GM12878 (cell line): ENCODE measurements around the gene CLK4. TPM values are rescaled to one million over a fixed set of nuclear protein-coding genes. Genes with fewer than 3 reads are reported as not detected.

Experiments used
- ATAC-seq: fragments of 200-7000 bp; cut with Tn5 transposase; 3 replicates; pipeline ENCODE4 v1.9.1; 2020; ENCODE audit warnings: mild to moderate bottlenecking, moderate library complexity
- BruUV-seq: library from RNA; stranded (reverse); fragments of 400-500 nt; replicated peaks from 2 replicates; lab custom pipeline; 2021; lab: Mats Ljungman, UMichigan
- CTCF ChIA-PET: fragments of 300-600 bp; sonication (Branson Sonifier 250); formaldehyde crosslinking; extraction: SDS; loops from one replicate; lab custom pipeline; 2021; ENCODE audit warnings: inconsistent platforms; lab: Yijun Ruan, JAX
- POLR2A ChIA-PET: fragments of 350-600 bp; formaldehyde crosslinking; extraction: SDS; loops from one replicate; lab custom pipeline; 2021; ENCODE audit warnings: inconsistent platforms; lab: Charles Lee
- RAD21 ChIA-PET: fragments of 300-600 bp; sonication (Branson Sonifier 250); formaldehyde crosslinking; loops from one replicate; lab custom pipeline; 2023; ENCODE audit warnings: antibody characterized with exemption; ENCODE audit not compliant: unreplicated experiment; lab: Charles Lee
- SMC1A ChIA-PET: fragments of 300-600 bp; sonication (Branson Sonifier 250); formaldehyde crosslinking; loops from one replicate; lab custom pipeline; 2023; ENCODE audit not compliant: unreplicated experiment, uncharacterized antibody; lab: Charles Lee
- DNase-seq: peaks from one replicate; pipeline ENCODE4 v3.0.0-alpha.2; 2011; ENCODE audit warnings: low read depth, low spot score
- FAIRE-seq: peaks from 3 replicates; lab custom pipeline; 2011; peaks lifted over from hg19 to GRCh38; lab: Jason Lieb, UNC
- H2AFZ ChIP-seq: 2 replicates; pipeline ENCODE4 v1.6.0; 2011; ENCODE audit warnings: low read depth, low read length, control low read depth; ENCODE audit not compliant: control insufficient read depth
- H3K27ac ChIP-seq: 2 replicates; pipeline ENCODE4 v1.5.1; 2011; ENCODE audit warnings: control low read depth; ENCODE audit not compliant: control insufficient read depth, insufficient read depth
- H3K27me3 ChIP-seq, 2 experiments: replicated peaks in 1 of 2; 2 replicates each; pipeline versions ENCODE4 v1.6.0 to v1.6.1; 2011; ENCODE audit warnings: low read length in 1 of 2; ENCODE audit not compliant: control insufficient read depth in 2 of 2, insufficient read depth in 2 of 2
- H3K36me3 ChIP-seq, 2 experiments: 2 replicates each; pipeline ENCODE4 v1.5.1; 2011; ENCODE audit warnings: low read length in 1 of 2; ENCODE audit not compliant: control insufficient read depth in 2 of 2, insufficient read depth in 2 of 2
- H3K4me1 ChIP-seq: 2 replicates; pipeline ENCODE4 v1.6.1; 2011; ENCODE audit warnings: mild to moderate bottlenecking, low read length, moderate library complexity, mixed read lengths; ENCODE audit not compliant: control insufficient read depth, insufficient read depth
- H3K4me2 ChIP-seq: 2 replicates; pipeline ENCODE4 v1.6.0; 2011; ENCODE audit warnings: control low read depth; ENCODE audit not compliant: control insufficient read depth, insufficient read depth
- H3K4me3 ChIP-seq: fragments of 200-600 bp; sonication (generic); 2 replicates; pipeline ENCODE4 v1.5.1; 2016
- H3K79me2 ChIP-seq: 2 replicates; pipeline ENCODE4 v1.6.0; 2011; ENCODE audit warnings: low read length; ENCODE audit not compliant: control insufficient read depth, insufficient read depth
- H3K9ac ChIP-seq: 2 replicates; pipeline ENCODE4 v1.8.0; 2011; ENCODE audit warnings: low read length, control low read depth, mixed read lengths; ENCODE audit not compliant: control insufficient read depth, insufficient read depth
- H3K9me3 ChIP-seq: replicated peaks from 3 replicates; pipeline ENCODE4 v1.5.1; 2011; ENCODE audit warnings: mild to moderate bottlenecking, low read length; ENCODE audit not compliant: control insufficient read depth, insufficient read depth
- H4K20me1 ChIP-seq: 2 replicates; pipeline ENCODE4 v1.6.0; 2011; ENCODE audit not compliant: control insufficient read depth, insufficient read depth
- BHLHE40 ChIP-seq, 2 experiments: fragments of 450-650 bp in 1 of 2; IDR thresholded peaks; 2 replicates each; pipeline ENCODE4 v1.6.1; 2011 to 2017; ENCODE audit warnings: low read depth in 2 of 2, borderline replicate concordance in 1 of 2, improper control_type of control experiment in 1 of 2, low read length in 1 of 2, mild to moderate bottlenecking in 1 of 2
- CREB1 ChIP-seq: IDR thresholded peaks from 2 replicates; pipeline ENCODE4 v1.6.1; 2012; ENCODE audit warnings: low read depth, mild to moderate bottlenecking, inconsistent platforms
- EP300 ChIP-seq, 2 experiments: fragments of 150-350 bp in 1 of 2; IDR thresholded peaks; 2 replicates each; pipeline ENCODE4 v1.6.1; 2011 to 2012; ENCODE audit warnings: low read depth in 2 of 2, low read length in 2 of 2, borderline replicate concordance in 1 of 2, improper control_type of control experiment in 1 of 2, inconsistent platforms in 1 of 2; ENCODE audit not compliant: control insufficient read depth in 1 of 2
- IKZF2 ChIP-seq, 2 experiments: fragments of 450-650 bp; IDR thresholded peaks; 2 replicates each; pipeline ENCODE4 v1.6.1; 2017; ENCODE audit warnings: mild to moderate bottlenecking in 2 of 2, moderate library complexity in 2 of 2
- MYC ChIP-seq: IDR thresholded peaks from 2 replicates; pipeline ENCODE4 v1.6.1; 2011; ENCODE audit warnings: mild to moderate bottlenecking, low read length, moderate library complexity, inconsistent platforms; ENCODE audit not compliant: insufficient read depth, insufficient replicate concordance, insufficient read length, severe bottlenecking
- RAD21 ChIP-seq: IDR thresholded peaks from 2 replicates; pipeline ENCODE4 v1.6.1; 2011; ENCODE audit warnings: mild to moderate bottlenecking, low read depth, low read length, moderate library complexity; ENCODE audit not compliant: insufficient read depth
- WGBS: methylation state at CpG from one replicate; pipeline ENCODE4 v1.1.6; 2016; ENCODE audit warnings: low lambda C conversion rate; ENCODE audit not compliant: insufficient replicate concordance, insufficient coverage; ENCODE audit errors: missing lambda C conversion rate; 5-methylcytosine and 5-hydroxymethylcytosine counted together
- in situ Hi-C: fragments of 300-500 bp; cut with MboI; formaldehyde crosslinking; loops from 9 replicates; pipeline ENCODE4 v1.14.3; 2018; ENCODE audit warnings: mixed read lengths
- intact Hi-C: fragments of 100-400 bp; cut with micrococcal nuclease; formaldehyde crosslinking; loops from one replicate; pipeline ENCODE4 v1.14.2; 2022; ENCODE audit not compliant: unreplicated experiment
- polyA plus RNA-seq, 11 experiments: library from polyadenylated mRNA; depleted of rRNA in 4 of 11; unstranded in 6 of 11; stranded (reverse) in 5 of 11; fragments of >200 nt; fragmentation: Nextera tagmentation in 4 of 11; fragmentation: Illumina TruSeq in 1 of 11; extraction: Ambion mirVana in 4 of 11; extraction: Trizol in 1 of 11; gene quantifications; 1 replicate in 1 of 11; 2 replicates in 10 of 11; pipeline versions ENCODE4 v1.2.1 to v1.2.3, GENCODE V29; 2011 to 2016; ENCODE audit warnings: inconsistent platforms in 2 of 11, missing spikeins in 2 of 11, low read depth in 1 of 11
- total RNA-seq, 4 experiments: library from RNA; depleted of rRNA in 3 of 4; stranded (reverse); fragments of >200 nt in 3 of 4; fragmentation: Illumina TruSeq in 1 of 4; extraction: Trizol in 1 of 4; gene quantifications; 2 replicates each; pipeline versions ENCODE4 v1.2.1 to v1.2.3, GENCODE V29; 2013 to 2021
- TF ChIP-seq, protein P1 (sequence below): fragments of 450-650 bp; IDR thresholded peaks from 2 replicates; pipeline ENCODE4 v1.6.1; 2014; ENCODE audit warnings: mild to moderate bottlenecking

Gene CLK4
- total and polyA plus RNA-seq, 10 of the 15 experiments (the other 5 are each of a cell fraction or from before 2014, with no cell fraction given): 13.6 to 47.9 (median 19.1) TPM

DNA sequence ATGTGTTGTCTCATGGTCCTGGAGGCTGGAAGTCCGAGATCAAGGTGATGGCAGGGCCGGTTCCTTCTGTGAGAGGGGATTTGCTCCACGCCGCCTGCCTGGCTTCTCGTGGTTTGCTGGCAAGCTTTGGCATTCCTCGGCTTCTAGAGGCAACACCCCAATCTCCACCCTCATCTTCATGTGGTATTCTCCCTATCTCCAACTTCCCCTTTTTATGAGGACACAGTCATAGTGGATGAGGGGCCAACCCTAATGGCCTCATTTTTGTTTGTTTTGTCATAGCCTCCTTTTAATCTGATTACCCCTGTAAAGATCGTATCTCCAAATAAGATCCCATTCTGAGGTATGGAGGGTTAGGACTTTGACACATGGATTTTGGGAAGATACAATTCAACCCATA is 41.7 kb upstream of the CLK4 start:
- BruUV-seq: no TSS peak
- H3K9ac ChIP-seq: no peak overlapping the region
- H3K4me2 ChIP-seq: no peak overlapping the region
- 51% methylated on average over 7 of the region's 7 CpGs for WGBS
- ChIA-PET POLR2A (no interaction called here), SMC1A (no interaction called here), CTCF (no interaction called here), RAD21 (no interaction called here)
- H3K4me1 ChIP-seq: no peaks in the 10 kb centered on the region
- H3K79me2 ChIP-seq: no peaks in the 10 kb centered on the region
- no peak for DNase-seq
- TF ChIP-seq EP300 (IDR thresholded peaks at IDR 0.05; ENCODE audit: borderline replicate concordance in 1 of 2, control insufficient read depth in 1 of 2, low read depth in 2 of 2, low read length in 2 of 2) (no peak), CREB1 (no peak), MYC (no peak), RAD21 (no peak), IKZF2 (IDR thresholded peaks at IDR 0.05) (no peak), BHLHE40 (IDR thresholded peaks at IDR 0.05; ENCODE audit: borderline replicate concordance in 1 of 2, low read depth in 2 of 2, low read length in 1 of 2) (no peak)
- TF ChIP-seq, protein P1, sequence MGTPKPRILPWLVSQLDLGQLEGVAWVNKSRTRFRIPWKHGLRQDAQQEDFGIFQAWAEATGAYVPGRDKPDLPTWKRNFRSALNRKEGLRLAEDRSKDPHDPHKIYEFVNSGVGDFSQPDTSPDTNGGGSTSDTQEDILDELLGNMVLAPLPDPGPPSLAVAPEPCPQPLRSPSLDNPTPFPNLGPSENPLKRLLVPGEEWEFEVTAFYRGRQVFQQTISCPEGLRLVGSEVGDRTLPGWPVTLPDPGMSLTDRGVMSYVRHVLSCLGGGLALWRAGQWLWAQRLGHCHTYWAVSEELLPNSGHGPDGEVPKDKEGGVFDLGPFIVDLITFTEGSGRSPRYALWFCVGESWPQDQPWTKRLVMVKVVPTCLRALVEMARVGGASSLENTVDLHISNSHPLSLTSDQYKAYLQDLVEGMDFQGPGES: no peak
- no peak overlapping the region for H3K4me3 ChIP-seq
- no peak for FAIRE-seq
- H3K27ac ChIP-seq: no peak overlapping the region
- intact Hi-C loops (no loop called here), in situ Hi-C loops (no loop called here)
- H3K27me3 ChIP-seq: no peaks in the 10 kb centered on the region
- no peak overlapping the region for H2AFZ ChIP-seq
- H3K9me3 ChIP-seq: no peaks in the 10 kb centered on the region; the same call in 2 of the 3 replicates
- no peaks in the 10 kb centered on the region for H3K36me3 ChIP-seq
- ATAC-seq: no peak
- no peaks in the 10 kb centered on the region for H4K20me1 ChIP-seq
